Cortex of kidney (tissue), 1 donor: Measurements from ENCODE around the gene PPIP5K1.
"Not testable (repeated sequence)": the region's sequence is repeated elsewhere in the genome, so short reads cannot be mapped to it uniquely, and the experiment has no call there.

Experiments
- DNase-seq: peaks from one replicate; lab custom pipeline; 2025; lab: John Stamatoyannopoulos, UW

PPIP5K1 gene

DNA sequence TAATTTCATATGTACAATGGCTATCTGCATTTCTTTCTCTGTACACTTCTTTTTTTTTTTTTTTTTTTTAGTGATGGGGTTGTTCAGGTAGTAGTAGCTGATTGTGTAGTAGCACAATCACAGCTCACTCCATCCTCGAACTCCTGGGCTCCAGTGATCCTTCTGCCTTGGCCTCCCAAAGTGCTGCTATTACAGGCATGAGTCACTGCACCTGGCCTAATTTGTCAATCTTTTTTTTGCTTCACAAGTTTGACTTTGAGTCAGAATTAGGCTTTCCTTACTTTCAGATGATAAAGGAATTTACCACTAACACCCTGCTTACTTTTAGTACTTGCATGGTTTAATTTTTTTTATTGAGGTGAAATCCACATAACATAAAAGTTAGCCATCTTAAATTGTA is 44.6 kb downstream of the PPIP5K1 start:
- no peak for DNase-seq

DNA sequence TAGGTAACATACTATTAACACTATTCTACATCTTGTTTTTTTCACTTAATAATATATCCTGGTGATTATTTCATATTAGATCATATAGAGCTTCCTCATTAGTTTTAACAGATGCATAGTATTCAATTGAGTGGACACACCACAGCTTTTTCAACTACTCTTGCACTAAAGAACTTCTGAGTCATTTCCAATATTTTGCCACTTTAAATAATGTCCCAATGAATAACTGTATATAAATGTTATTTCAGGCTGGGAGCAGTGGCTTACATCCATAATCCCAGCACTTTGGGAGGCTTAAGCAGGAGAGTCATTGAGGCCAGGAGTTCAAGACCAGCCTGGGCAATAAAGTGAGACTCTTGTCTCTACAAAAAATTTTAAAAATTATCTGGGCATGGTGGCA is 45.7 kb downstream of the PPIP5K1 start:
- DNase-seq: no peak

DNA sequence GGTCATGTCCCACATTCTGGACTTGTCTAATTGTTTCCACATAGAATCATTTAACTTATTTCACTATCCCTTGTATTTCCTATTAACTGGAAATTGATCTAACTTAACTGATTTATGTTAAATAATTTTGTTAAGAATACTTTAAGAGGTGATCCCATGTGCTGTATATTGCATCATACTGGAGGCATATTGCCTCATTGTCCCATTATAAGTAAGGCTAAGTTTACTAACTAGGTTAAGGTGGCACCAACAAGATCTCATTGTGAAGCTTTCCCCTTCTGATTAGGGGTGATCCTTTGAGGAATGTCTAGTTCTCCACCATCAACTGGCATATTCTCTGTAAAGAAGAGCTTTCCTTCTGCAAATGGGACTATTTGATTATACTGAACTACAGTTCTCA is 48.2 kb downstream of the PPIP5K1 start:
- DNase-seq: no peak

DNA sequence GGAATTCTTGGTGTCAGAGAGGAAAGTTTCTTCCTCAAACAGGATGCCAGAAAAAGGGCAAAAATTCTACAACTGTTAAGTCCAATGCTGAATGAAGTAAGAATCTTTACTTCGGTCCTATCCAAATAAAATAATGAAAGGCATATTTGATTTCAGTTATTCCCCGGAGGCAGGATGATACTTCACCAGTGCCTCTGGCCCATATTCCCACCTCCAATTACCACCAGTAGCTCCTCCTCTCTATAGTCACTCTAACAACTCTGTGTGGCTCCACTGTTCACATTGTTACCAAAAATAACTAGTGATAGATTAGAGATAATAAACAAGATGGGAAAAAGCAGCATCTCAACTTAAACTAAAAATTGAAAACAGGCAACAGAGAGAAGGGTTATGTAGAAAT is 51.9 kb downstream of the PPIP5K1 start:
- DNase-seq: no peak

DNA sequence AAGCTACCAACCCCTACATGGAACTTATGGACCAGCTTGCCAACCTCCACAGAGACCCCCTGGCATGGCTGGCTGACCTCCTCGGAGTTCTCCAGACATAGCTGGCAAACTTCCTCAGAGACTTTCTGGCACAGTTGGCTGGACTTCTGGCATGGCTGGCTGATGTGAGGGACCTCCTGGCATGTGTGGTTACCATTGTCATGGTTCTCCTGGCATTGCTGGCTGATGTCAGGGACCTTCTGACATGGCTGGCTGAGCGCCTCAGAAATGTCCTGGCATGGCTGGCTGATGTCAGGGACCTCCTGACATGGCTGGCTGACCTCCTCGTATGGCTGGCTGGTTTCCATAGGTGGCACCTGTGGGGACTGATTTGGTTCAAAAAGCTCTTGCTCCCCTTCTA is 55.1 kb downstream of the PPIP5K1 start:
- no peak for DNase-seq

DNA sequence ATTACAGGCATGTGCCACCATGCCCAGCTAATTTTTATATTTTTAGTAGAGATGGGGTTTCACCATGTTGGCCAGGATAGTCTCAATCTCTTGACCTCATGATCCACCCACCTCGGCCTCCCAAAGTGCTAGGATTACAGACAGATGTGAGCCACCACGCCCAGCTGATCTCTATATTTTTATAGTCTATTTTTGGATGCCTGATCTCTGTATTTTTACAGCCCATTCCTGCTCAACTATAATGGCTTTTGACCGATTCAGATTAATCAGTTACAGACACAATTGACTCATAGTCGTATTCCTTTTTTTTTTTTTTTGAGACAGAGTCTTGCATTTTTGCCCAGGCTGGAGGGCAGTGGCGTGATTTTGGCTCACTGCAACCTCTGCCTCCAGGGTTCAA is 57.2 kb downstream of the PPIP5K1 start:
- not testable (repeated sequence) for DNase-seq

DNA sequence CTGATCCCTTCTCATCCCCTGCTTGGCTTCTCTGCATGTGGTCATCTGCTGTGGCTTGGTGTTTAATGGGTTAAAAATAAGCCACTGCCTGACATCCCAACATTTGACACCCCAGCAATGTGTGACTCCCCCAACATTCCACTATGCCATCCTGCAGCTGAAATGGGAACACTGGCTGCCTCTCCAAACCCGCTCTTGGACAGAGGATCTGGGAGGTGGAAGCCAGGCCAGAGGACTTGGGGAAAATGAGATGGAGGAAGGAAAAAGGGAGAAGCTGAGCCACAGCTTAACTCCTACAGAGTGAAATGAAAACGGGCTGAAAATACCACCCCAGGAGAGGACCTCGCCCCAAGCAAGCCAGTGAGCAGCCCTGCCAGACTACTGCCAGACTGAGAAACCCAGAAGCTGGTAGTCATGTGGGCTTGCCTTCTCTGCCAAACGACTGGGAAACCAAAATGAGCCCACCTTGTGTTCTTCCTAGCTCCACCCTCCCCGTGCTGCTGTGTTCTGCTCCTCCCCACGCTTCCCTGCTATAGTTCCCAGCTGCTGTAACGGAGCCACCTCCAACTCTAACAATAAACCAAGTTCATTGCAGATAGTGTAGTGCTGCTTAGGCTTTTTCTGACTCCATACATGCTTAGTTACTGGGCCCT is 58.9 kb downstream of the PPIP5K1 start:
- no peak for DNase-seq

DNA sequence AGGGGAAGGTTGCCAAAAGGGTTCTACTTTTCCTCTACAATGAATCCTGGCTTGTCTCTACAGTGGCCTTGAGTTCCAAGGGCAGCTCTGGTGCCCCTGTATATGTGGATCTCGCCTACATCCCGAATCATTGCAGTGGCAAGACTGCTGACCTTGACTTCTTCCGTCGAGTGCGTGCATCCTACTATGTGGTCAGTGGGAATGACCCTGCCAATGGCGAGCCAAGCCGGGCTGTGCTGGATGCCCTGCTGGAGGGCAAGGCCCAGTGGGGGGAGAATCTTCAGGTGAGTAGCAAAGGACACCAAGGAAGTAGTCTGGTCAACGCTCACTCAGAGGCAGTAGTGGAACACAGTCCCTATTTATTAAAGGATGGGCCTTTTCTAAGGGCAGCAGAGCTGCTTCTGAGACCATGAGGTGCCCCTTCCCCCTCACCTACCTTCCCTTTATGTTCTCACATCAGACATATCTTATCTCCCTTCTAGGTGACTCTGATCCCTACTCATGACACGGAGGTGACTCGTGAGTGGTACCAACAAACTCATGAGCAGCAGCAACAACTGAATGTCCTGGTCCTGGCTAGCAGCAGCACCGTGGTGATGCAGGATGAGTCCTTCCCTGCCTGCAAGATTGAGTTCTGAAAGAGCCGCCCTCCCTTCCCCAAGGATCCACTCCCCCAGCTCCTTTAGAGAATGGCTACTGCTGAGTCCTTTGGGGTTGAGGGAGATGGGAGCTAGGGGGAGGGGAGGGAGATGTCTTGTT is 60.2 kb downstream of the PPIP5K1 start:
- DNase-seq: no peak

DNA sequence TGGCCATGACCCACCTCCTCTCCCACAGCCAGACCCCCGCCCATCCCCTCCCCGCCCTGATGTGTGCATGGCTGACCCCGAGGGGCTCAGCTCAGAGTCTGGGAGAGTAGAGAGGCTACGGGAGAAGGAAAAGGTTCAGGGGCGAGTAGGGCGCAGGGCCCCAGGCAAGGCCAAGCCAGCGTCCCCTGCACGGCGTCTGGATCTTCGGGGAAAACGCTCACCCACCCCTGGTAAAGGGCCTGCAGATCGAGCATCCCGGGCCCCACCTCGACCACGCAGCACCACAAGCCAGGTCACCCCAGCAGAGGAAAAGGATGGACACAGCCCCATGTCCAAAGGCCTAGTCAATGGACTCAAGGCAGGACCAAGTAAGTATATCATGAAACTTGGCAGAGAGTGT is 60.9 kb downstream of the PPIP5K1 start:
- DNase-seq: no peak

DNA sequence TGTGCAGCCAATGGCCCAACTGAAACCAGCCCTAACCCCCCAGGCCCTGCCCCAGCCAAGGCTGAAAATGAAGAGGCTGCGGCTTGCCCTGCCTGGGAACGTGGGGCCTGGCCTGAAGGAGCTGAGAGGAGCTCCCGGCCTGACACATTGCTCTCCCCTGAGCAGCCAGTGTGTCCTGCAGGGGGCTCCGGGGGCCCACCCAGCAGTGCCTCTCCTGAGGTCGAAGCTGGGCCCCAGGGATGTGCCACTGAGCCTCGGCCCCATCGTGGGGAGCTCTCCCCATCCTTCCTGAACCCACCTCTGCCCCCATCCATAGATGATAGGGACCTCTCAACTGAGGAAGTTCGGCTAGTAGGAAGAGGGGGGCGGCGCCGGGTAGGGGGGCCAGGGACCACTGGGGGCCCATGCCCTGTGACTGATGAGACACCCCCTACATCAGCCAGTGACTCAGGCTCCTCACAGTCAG is 61.4 kb downstream of the PPIP5K1 start:
- no peak for DNase-seq

DNA sequence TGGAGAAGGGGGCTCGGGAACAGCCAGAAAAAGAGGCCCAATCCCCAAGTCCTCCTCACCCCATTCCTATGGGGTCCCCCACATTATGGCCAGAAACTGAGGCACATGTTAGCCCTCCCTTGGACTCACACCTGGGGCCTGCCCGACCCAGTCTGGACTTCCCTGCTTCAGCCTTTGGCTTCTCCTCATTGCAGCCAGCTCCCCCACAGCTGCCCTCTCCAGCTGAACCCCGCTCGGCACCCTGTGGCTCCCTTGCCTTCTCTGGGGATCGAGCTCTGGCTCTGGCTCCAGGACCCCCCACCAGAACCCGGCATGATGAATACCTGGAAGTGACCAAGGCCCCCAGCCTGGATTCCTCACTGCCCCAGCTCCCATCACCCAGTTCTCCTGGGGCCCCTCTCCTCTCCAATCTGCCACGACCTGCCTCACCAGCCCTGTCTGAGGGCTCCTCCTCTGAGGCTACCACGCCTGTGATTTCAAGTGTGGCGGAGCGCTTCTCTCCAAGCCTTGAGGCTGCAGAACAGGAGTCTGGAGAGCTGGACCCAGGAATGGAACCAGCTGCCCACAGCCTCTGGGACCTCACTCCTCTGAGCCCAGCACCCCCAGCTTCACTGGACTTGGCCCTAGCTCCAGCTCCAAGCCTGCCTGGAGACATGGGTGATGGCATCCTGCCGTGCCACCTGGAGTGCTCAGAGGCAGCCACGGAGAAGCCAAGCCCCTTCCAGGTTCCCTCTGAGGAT is 62.0 kb downstream of the PPIP5K1 start:
- no peak for DNase-seq

DNA sequence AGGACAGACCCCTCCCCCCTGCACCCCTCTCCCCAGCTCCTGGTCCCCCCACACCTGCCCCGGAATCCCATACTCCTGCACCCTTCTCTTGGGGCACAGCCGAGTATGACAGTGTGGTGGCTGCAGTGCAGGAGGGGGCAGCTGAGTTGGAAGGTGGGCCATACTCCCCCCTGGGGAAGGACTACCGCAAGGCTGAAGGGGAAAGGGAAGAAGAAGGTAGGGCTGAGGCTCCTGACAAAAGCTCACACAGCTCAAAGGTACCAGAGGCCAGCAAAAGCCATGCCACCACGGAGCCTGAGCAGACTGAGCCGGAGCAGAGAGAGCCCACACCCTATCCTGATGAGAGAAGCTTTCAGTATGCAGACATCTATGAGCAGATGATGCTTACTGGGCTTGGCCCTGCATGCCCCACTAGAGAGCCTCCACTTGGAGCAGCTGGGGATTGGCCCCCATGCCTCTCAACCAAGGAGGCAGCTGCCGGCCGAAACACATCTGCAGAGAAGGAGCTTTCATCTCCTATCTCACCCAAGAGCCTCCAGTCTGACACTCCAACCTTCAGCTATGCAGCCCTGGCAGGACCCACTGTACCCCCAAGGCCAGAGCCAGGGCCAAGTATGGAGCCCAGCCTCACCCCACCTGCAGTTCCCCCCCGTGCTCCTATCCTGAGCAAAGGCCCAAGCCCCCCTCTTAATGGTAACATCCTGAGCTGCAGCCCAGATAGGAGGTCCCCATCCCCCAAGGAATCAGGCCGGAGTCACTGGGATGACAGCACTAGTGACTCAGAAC is 62.8 kb downstream of the PPIP5K1 start:
- DNase-seq: no peak

DNA sequence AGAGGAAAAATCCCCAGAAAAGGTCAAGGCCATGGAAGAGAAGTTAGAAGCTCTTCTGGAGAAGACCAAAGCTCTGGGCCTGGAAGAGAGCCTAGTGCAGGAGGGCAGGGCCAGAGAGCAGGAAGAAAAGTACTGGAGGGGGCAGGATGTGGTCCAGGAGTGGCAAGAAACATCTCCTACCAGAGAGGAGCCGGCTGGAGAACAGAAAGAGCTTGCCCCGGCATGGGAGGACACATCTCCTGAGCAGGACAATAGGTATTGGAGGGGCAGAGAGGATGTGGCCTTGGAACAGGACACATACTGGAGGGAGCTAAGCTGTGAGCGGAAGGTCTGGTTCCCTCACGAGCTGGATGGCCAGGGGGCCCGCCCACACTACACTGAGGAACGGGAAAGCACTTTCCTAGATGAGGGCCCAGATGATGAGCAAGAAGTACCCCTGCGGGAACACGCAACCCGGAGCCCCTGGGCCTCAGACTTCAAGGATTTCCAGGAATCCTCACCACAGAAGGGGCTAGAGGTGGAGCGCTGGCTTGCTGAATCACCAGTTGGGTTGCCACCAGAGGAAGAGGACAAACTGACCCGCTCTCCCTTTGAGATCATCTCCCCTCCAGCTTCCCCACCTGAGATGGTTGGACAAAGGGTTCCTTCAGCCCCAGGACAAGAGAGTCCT is 63.6 kb downstream of the PPIP5K1 start:
- no peak for DNase-seq

DNA sequence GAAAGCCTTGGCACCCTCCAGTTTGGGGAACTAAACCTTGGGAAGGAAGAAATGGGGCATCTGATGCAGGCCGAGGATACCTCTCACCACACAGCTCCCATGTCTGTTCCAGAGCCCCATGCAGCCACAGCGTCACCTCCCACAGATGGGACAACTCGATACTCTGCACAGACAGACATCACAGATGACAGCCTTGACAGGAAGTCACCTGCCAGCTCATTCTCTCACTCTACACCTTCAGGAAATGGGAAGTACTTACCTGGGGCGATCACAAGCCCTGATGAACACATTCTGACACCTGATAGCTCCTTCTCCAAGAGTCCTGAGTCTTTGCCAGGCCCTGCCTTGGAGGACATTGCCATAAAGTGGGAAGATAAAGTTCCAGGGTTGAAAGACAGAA is 64.9 kb downstream of the PPIP5K1 start:
- no peak for DNase-seq

DNA sequence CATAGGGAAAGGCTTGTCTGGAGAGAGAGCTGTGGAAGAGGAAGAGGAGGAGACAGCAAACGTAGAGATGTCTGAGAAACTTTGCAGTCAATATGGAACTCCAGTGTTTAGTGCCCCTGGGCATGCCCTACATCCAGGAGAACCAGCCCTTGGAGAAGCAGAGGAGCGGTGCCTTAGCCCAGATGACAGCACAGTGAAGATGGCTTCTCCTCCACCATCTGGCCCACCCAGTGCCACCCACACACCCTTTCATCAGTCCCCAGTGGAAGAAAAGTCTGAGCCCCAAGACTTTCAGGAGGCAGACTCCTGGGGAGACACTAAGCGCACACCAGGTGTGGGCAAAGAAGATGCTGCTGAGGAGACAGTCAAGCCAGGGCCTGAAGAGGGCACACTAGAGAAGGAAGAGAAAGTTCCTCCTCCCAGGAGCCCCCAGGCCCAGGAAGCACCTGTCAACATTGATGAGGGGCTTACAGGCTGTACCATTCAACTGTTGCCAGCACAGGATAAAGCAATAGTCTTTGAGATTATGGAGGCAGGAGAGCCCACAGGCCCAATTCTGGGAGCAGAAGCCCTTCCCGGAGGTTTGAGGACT is 65.7 kb downstream of the PPIP5K1 start:
- DNase-seq: no peak

DNA sequence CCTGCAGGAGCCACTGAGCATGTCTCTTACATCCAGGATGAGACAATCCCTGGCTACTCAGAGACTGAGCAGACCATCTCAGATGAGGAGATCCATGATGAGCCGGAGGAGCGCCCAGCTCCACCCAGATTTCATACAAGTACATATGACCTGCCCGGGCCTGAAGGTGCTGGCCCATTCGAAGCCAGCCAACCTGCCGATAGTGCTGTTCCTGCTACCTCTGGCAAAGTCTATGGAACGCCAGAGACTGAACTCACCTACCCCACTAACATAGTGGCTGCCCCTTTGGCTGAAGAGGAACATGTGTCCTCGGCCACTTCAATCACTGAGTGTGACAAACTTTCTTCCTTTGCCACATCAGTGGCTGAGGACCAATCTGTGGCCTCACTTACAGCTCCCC is 66.4 kb downstream of the PPIP5K1 start:
- no peak for DNase-seq

DNA sequence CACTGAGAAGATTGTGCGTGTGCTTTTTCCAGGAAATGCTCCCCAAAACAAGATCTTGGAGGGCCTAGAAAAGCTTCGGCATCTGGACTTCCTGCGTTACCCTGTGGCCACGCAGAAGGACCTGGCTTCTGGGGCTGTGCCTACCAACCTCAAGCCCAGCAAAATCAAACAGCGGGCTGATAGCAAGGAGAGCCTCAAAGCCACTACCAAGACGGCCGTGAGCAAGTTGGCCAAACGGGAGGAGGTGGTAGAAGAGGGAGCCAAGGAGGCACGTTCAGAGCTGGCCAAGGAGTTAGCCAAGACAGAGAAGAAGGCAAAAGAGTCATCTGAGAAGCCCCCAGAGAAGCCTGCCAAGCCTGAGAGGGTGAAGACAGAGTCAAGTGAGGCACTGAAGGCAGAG is 67.8 kb downstream of the PPIP5K1 start:
- DNase-seq: no peak

DNA sequence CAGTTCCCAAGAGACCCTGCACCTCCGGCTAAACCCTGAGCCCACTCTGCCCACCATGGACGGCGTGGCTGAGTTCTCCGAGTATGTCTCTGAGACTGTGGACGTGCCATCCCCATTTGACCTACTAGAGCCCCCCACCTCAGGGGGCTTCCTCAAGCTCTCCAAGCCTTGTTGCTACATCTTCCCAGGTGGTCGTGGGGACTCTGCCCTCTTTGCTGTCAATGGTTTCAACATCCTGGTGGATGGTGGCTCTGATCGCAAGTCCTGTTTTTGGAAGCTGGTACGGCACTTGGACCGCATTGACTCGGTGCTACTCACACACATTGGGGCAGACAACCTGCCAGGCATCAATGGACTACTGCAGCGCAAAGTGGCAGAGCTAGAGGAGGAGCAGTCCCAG is 68.6 kb downstream of the PPIP5K1 start:
- no peak for DNase-seq

DNA sequence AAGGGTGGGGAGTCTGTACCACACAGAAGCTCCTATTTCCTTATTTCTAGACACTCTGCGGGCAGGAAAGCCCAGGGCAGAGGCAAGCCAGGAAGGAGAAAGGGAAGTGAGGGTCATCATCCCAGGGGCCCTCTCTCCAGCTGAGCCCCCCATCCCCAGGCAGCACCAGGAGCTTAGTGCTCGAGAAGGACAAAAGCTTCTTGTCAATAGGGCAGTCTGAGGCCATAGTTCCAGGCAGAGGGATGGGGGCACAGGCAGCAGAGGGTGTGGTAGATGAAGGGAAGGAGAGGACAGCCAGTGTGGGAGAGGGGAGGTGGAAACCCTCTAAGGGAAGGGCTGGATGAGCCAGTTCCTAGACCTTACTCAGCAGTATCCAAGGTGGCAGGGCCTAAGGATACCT is 69.9 kb downstream of the PPIP5K1 start:
- DNase-seq: no peak

DNA sequence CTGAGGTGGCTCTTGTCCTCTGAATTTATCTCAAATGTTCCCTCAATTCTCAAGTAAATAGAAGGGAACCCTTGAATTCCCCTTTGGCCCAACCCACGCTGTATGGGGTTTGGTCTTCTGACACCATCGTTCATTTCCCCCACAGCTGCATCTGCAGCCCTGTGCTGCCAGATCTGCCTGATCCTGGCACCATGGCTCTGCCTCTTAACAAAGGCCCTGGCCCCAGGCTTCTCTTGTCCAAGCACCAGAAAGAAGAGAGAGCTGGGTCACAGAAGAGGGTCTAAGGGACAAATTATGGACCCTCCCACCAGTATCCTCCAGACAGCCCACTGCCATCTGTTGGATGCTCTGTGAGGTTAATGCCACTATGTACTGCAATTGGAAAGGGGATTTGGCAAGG is 70.8 kb downstream of the PPIP5K1 start:
- DNase-seq: no peak

DNA sequence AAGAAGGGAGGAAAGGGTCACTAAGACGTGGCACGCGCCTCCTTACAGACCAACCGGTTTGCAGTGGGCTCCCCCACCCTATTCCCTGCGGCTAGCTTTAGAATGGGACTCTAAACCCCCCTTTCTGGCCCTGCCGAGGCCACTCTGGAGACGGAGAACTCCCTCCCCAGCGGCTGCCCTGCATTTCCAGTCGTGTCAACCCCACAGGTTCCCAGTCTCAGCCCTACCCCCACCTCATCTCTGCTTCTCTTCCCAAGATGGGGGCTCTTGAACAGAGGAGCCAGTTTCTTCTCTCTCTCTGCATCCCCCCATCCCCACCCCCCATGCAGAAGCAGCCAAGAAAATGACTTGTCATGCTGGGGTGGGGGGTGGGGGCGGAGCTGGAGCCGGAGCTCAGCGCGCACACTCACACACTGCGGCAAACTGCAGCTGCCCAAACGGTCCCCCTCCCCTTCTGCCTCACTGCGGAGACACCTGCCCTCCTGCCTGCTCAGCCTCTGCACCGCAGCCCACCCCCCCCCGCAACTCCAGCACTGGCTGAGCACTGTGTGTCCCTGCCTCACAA is 71.7 kb downstream of the PPIP5K1 start:
- no peak for DNase-seq
